HK-2 (cell line): ENCODE results near the gene TBC1D23.
"Not testable (repeated sequence)": the region's sequence is repeated elsewhere in the genome, so short reads cannot be mapped to it uniquely, and the experiment has no call there.

ENCODE experiments used
- DNase-seq: peaks from one replicate; pipeline ENCODE4 v3.0.0-alpha.2; 2018; ENCODE audit not compliant: unreplicated experiment

Gene TBC1D23

DNA sequence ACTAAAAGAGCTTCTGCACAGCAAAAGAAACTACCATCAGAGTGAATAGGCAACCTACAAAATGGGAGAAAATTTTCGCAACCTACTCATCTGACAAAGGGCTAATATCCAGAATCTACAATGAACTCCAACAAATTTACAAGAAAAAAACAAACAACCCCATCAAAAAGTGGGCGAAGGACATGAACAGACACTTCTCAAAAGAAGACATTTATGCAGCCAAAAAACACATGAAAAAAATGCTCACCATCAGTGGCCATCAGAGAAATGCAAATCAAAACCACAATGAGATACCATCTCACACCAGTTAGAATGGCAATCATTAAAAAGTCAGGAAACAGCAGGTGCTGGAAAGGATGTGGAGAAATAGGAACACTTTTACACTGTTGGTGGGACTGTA lies 91.0 kb downstream of the TBC1D23 start:
- not testable (repeated sequence) for DNase-seq

GRCh38 chr3:100352296-100353231 lies 91.8 kb downstream of the TBC1D23 start:
- DNase-seq: peak; percentile 35

GRCh38 chr3:100354850-100355249 lies 94.1 kb downstream of the TBC1D23 start:
- no peak for DNase-seq

DNA sequence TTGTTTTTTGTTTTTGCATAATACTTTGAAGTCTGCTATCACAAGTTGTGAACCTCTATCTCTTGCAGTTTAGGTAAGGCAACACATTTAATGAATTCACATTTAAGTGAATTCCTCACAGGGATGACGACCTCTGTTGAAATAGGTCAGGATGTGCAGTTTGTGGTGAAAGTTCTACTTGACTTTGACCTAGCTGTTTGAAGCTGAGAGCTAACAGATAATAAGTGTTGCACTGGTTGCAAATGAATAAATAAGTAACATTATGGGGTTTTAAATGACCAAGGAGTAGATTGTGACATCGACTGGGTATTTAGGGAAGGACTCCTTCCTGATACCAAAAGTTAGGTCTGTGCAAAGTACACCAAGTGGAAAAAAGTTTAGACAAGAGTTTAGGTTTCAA lies 97.6 kb downstream of the TBC1D23 start:
- DNase-seq: no peak

GRCh38 chr3:100359035-100359434 lies 98.2 kb downstream of the TBC1D23 start:
- no peak for DNase-seq

GRCh38 chr3:100360757-100361496 lies 100.1 kb downstream of the TBC1D23 start:
- no peak for DNase-seq

DNA sequence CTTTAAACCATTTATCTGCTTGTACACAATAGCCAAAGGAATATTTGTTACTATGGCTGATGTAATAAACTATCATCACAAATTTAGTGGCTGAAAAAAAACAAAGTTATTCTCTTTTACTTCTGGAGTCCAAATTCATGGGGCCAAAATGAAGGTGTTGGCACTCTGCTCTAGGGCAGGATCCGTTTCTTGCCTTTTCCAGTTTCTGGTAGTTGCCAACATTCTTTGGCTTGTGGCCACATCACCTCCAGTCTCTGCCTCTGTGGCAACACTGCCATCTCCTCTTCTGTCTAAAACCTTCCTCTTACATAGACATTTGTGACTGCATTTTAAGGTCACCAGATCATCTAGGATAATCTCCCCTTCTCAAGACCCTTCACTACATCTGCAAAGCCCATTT lies 101.1 kb downstream of the TBC1D23 start:
- DNase-seq: no peak

DNA sequence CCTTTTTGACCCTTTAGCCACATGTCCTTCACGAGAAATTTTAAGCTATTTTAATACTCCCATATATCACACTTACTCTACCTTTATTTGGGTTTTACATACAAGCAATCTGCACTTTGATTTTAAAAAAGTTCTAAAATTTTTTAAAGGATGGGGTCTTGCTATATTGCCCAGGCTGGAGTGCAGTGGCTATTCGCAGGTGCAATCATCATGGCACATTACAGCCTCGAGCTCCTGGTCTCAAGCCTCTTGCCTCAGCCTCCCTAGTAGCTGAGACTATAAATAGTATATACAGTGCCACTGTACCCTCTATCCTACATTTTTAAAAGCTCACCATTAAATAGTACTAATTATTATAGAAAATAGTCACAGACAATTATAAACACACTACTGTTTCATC lies 103.6 kb downstream of the TBC1D23 start:
- no peak for DNase-seq

DNA sequence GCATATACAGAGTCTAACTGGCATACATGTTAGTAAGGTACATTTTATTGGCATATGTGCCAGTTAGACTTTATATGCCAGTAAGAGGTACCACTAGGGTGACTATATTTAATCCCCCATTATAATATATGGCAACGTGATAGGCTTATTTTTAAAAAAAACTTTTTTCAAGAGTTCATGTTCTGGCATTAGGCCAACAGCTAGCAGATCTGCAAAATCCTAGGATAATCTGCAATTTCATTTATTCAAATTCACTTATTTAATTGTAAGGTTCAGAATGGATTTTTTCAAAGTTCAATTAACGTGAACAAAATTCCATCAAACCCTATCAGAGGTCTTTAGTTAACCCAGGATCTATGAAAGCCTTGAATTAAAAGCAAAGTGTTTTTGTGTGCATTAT lies 105.6 kb downstream of the TBC1D23 start:
- DNase-seq: no peak

- no peak for DNase-seq
These were observed 107.6 kb downstream of the TBC1D23 start for GRCh38 chr3:100368441-100368840.

DNA sequence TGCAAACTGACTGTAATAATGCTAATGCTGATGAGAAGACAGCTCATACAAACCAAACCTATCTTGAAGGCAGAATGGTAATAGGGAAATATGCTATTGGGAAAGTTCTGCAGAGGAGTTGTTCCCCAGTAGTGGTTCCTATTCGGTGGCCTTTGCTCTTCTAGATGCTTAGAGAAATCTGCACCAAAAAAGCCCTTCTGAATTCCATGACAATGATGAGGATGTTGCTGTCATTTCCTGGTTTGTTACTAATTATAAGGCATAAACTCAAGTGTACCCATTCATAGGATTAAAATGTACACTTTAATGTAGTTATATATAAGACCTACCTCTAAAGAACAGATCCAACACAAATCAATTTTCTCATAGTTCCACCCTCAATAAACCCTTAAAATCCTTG lies 110.0 kb downstream of the TBC1D23 start:
- no peak for DNase-seq

DNA sequence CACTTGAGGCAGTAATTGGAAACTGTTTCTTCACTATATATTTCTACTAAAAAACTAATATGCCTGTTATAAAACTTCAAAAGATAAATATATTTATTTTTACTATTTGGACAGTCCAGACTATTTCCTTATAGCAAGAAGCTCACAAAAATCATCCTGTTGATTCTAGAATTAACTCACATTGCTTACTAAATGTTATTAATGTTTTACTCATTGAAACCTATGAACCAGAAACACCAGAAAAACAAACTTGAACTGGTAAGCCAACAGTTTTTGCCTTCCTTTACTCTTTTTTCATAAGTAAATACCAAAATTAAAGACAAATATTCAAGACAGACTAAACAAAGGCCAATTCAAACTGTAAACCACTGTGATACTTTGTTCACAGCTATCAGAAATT lies 113.7 kb downstream of the TBC1D23 start:
- no peak for DNase-seq
